HCT116 (cell line): Measurements from ENCODE around the gene ITPK1. TPM values are rescaled to one million over a fixed set of nuclear protein-coding genes. Genes with fewer than 3 reads are reported as not detected.

Experiments used
- ATAC-seq: fragments of 200-7000 bp; cut with Tn5 transposase; 2 replicates; pipeline ENCODE4 v1.9.1; 2020; ENCODE audit warnings: mild to moderate bottlenecking, moderate library complexity
- BruUV-seq: library from RNA; stranded (reverse); fragments of 400-500 nt; replicated peaks from 2 replicates; lab custom pipeline; 2021; lab: Mats Ljungman, UMichigan
- CTCF ChIA-PET: fragments of 300-600 bp; sonication (Branson Sonifier 250); formaldehyde crosslinking; loops from one replicate; lab custom pipeline; 2021; ENCODE audit warnings: antibody characterized with exemption; lab: Charles Lee
- POLR2A ChIA-PET: fragments of 300-600, 350-600 bp; sonication (Branson Sonifier 250); formaldehyde crosslinking; loops from one replicate; lab custom pipeline; 2021; ENCODE audit warnings: antibody characterized with exemption; lab: Charles Lee
- RAD21 ChIA-PET, 2 experiments: fragments of 300-600 bp; sonication (Branson Sonifier 250); formaldehyde crosslinking; loops; one replicate each; lab custom pipeline; 2023; ENCODE audit warnings: low total read pairs in 2 of 2; ENCODE audit not compliant: uncharacterized antibody in 2 of 2, unreplicated experiment in 2 of 2, low non-redundant PET in 1 of 2; lab: Charles Lee
- DNase-seq: peaks from one replicate; pipeline ENCODE4 v3.0.0-alpha.2; 2010; ENCODE audit warnings: low read depth, low spot score
- H2AFZ ChIP-seq: fragments of 200-600 bp; shearing (Covaris generic), sonication (generic); 2 replicates; pipeline ENCODE4 v1.6.1; 2017; ENCODE audit warnings: low read depth, mixed run types, mixed read lengths, antibody characterized with exemption, low read length; ENCODE audit not compliant: poor library complexity, severe bottlenecking
- H3K27ac ChIP-seq: 2 replicates; pipeline ENCODE4 v1.5.1; 2012; ENCODE audit warnings: low read depth, low read length
- H3K27me3 ChIP-seq: fragments of 200-600 bp; sonication (generic); 2 replicates; pipeline ENCODE4 v1.6.1; 2016; ENCODE audit warnings: mixed run types, low read length, mixed read lengths; ENCODE audit not compliant: insufficient read depth
- H3K36me3 ChIP-seq, 2 experiments: fragments of 200-500 bp in 1 of 2; fragments of 200-600 bp in 1 of 2; sonication (Bioruptor generic) in 1 of 2; sonication (generic) in 1 of 2; 2 replicates each; pipeline versions ENCODE4 v1.5.1 to v1.6.1; 2014 to 2016; ENCODE audit warnings: low read length in 2 of 2, inconsistent platforms in 1 of 2, mixed read lengths in 1 of 2, mixed run types in 1 of 2; ENCODE audit not compliant: insufficient read depth in 2 of 2, control insufficient read depth in 1 of 2
- H3K4me1 ChIP-seq, 2 experiments: fragments of 200-600 bp in 1 of 2; sonication (generic) in 1 of 2; 2 replicates each; pipeline versions ENCODE4 v1.5.1 to v1.6.1; 2012 to 2017; ENCODE audit warnings: low read length in 2 of 2, inconsistent platforms in 1 of 2, mild to moderate bottlenecking in 1 of 2, mixed read lengths in 1 of 2, mixed run types in 1 of 2, moderate library complexity in 1 of 2; ENCODE audit not compliant: insufficient read depth in 2 of 2, control insufficient read depth in 1 of 2
- H3K4me2 ChIP-seq: fragments of 200-600 bp; sonication (generic); 2 replicates; pipeline ENCODE4 v1.6.1; 2017; ENCODE audit warnings: mixed run types, low read length, mixed read lengths
- H3K4me3 ChIP-seq, 2 experiments: fragments of 200-600 bp in 1 of 2; sonication (generic) in 1 of 2; replicated peaks in 1 of 2; 2 replicates each; pipeline ENCODE4 v1.5.1; 2011 to 2016; ENCODE audit warnings: low read length in 2 of 2, control low read depth in 1 of 2, low read depth in 1 of 2, mild to moderate bottlenecking in 1 of 2, mixed read lengths in 1 of 2, mixed run types in 1 of 2
- H3K79me2 ChIP-seq: fragments of 200-600 bp; sonication (generic); 2 replicates; pipeline ENCODE4 v1.6.1; 2017; ENCODE audit warnings: mild to moderate bottlenecking, mixed run types, low read length, moderate library complexity, mixed read lengths; ENCODE audit not compliant: insufficient read depth
- H3K9ac ChIP-seq: fragments of 200-600 bp; sonication (generic); 2 replicates; pipeline ENCODE4 v1.6.1; 2016; ENCODE audit warnings: low read length, mixed read lengths
- H3K9me2 ChIP-seq: fragments of 200-600 bp; sonication (generic), shearing (Covaris generic); 2 replicates; pipeline ENCODE4 v1.6.1; 2017; ENCODE audit warnings: mixed run types, mild to moderate bottlenecking, moderate library complexity; ENCODE audit not compliant: insufficient read depth
- H3K9me3 ChIP-seq, 2 experiments: fragments of 200-500 bp in 1 of 2; fragments of 200-600 bp in 1 of 2; sonication (Bioruptor generic) in 1 of 2; sonication (generic) in 1 of 2; 2 replicates each; pipeline ENCODE4 v1.6.1; 2014 to 2017; ENCODE audit warnings: low read length in 2 of 2, mixed read lengths in 2 of 2, inconsistent platforms in 1 of 2, low read depth in 1 of 2, mild to moderate bottlenecking in 1 of 2, mixed run types in 1 of 2, moderate library complexity in 1 of 2; ENCODE audit not compliant: control insufficient read depth in 1 of 2, insufficient read depth in 1 of 2
- H4K20me1 ChIP-seq: fragments of 200-600 bp; sonication (generic), shearing (Covaris generic); 2 replicates; pipeline ENCODE4 v1.6.1; 2017; ENCODE audit warnings: mixed run types, mild to moderate bottlenecking, moderate library complexity; ENCODE audit not compliant: insufficient read depth
- CBX3 ChIP-seq: IDR thresholded peaks from 2 replicates; pipeline ENCODE4 v1.6.1; 2012; ENCODE audit warnings: low read depth
- CEBPB ChIP-seq: IDR thresholded peaks from 2 replicates; pipeline ENCODE4 v1.6.1; 2012; ENCODE audit warnings: low read depth
- FOSL1 ChIP-seq: IDR thresholded peaks from 2 replicates; pipeline ENCODE4 v1.6.1; 2012; ENCODE audit warnings: low read depth
- POLR2A ChIP-seq: IDR thresholded peaks from 2 replicates; pipeline ENCODE4 v1.7.0; 2011; ENCODE audit warnings: borderline replicate concordance; ENCODE audit not compliant: insufficient read depth, insufficient read length; ENCODE audit errors: extremely low read depth
- RAD21 ChIP-seq: IDR thresholded peaks from 2 replicates; pipeline ENCODE4 v1.6.1; 2012; ENCODE audit warnings: low read depth, mild to moderate bottlenecking
- SIN3A ChIP-seq: IDR thresholded peaks from 2 replicates; pipeline ENCODE4 v1.6.1; 2012; ENCODE audit warnings: low read depth
- TCF7L2 ChIP-seq: IDR thresholded peaks from 2 replicates; pipeline ENCODE4 v1.7.0; 2011; ENCODE audit warnings: borderline replicate concordance, inconsistent platforms; ENCODE audit not compliant: insufficient read depth, insufficient read length; ENCODE audit errors: extremely low read depth
- YY1 ChIP-seq: IDR thresholded peaks from 2 replicates; pipeline ENCODE4 v1.6.1; 2011; ENCODE audit warnings: low read length, low read depth, moderate library complexity, mild to moderate bottlenecking; ENCODE audit not compliant: insufficient replicate concordance; ENCODE audit errors: extremely low read depth
- intact Hi-C: fragments of 100-400 bp; cut with micrococcal nuclease; formaldehyde crosslinking; loops from 2 replicates; pipeline ENCODE4 v1.10.0; 2022
- total RNA-seq: library from RNA; stranded (reverse); gene quantifications from one replicate; pipeline ENCODE4 v1.2.1, GENCODE V29; 2021; ENCODE audit not compliant: unreplicated experiment
- TF ChIP-seq, protein P1 (sequence below): IDR thresholded peaks from 2 replicates; pipeline ENCODE4 v1.6.1; 2012; ENCODE audit warnings: low read depth

Gene ITPK1
- total RNA-seq, 1 experiment from 2014 or later, result 70.2 TPM

DNA sequence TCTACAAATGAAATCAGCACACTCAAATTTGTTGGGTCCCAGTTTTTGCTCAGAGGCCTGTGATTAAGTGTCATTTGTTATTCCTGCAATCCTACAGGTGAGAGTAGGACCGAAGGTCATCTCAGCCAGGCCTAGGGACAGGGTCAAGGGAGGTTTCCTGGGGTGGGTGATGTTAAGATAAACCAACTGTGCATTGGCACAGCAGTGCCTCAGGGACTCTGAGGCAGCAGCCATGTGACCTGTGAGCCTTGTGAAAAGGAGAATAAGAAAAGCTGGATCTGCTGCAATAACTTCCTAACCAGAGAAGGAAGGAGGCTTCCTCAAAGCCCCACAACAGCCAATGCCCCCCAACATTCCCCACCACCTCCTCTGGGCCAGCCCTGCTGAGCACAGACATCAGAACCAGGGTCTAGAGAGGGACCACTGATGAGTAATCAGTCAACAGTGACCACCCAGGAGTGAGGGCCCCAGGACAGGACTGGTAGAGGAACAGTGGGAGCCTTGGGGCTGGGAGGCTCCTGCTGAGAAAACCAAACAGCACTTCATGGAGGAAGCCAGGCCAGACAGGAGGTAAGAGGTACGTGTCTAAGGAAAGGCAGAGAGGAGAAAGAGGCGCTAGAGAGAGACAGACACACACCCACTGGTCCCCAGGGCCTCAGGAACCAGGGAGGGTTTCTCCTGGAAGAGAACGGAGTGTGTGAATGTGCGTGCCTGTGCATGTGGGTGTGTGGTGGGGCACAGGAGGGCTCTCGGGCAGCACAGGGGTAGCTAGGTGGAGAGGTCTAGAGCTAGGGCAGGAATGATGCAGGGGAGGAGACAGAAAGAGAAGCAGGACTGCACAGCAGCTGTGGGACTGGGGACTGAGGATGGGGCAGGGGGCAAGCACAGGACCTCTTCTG lies 82.4 kb downstream of the ITPK1 start:
- no peak for DNase-seq
- Histone ChIP-seq H3K27ac (no peak overlapping the region), H3K79me2 (peaks cover 11% of the 10 kb centered on the region; the same call in 1 of the 2 replicates), H3K4me1 (peaks cover 32 to 51% of the 10 kb centered on the region in 2 experiments), H3K4me2 (peak overlapping the region; percentile 42; the same call in 1 of the 2 replicates), H4K20me1 (no peaks in the 10 kb centered on the region), H3K4me3 (no peak overlapping the region), H3K9me3 (no peaks in the 10 kb centered on the region), H3K9me2 (no peaks in the 10 kb centered on the region), H3K27me3 (no peaks in the 10 kb centered on the region), H3K36me3 (no peaks in the 10 kb centered on the region), H2AFZ (no peak overlapping the region), H3K9ac (no peak overlapping the region)
- RAD21 ChIA-PET, result no interaction called here
- ATAC-seq, result no peak
- CTCF ChIA-PET, result interaction anchor here (1.5 kb wide), 1 partner anchor 10 kb away, joined by 5 read pairs; no protein-coding TSS in a partner anchor
- POLR2A ChIA-PET, result no interaction called here
- intact Hi-C loops, result no loop called here
- BruUV-seq, result no TSS peak
- TF ChIP-seq POLR2A (no peak), RAD21 (no peak), TCF7L2 (no peak)

DNA sequence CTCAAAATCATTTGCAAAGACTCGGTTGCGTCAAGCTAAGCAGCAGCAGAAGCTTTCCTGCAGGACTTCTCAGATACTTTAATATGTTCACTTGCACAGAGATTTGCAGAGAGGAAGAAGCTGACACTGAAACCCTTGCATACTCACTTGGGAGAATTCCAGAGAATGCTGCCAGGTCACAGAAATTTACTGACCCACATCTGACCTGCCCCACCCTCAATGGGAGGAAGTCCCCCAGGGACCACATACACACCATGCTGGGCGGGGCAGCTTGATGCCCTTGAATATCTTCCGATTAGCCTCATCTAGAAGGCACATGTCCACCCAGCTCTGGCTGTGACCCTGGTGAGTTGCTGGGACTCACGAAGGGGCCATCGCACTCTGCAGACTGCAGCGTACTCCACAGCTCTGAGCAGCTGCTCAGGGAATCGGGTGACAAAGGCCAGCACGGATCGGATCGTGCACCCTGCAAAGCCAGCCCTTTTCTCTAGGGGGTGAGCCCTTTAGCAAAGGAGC lies 83.2 kb downstream of the ITPK1 start:
- H3K4me1 ChIP-seq, result peaks cover 29 to 44% of the 10 kb centered on the region in 2 experiments
- no TSS peak for BruUV-seq
- no peak for TF ChIP-seq FOSL1
- TF ChIP-seq TCF7L2, result no peak
- TF ChIP-seq, protein P1, sequence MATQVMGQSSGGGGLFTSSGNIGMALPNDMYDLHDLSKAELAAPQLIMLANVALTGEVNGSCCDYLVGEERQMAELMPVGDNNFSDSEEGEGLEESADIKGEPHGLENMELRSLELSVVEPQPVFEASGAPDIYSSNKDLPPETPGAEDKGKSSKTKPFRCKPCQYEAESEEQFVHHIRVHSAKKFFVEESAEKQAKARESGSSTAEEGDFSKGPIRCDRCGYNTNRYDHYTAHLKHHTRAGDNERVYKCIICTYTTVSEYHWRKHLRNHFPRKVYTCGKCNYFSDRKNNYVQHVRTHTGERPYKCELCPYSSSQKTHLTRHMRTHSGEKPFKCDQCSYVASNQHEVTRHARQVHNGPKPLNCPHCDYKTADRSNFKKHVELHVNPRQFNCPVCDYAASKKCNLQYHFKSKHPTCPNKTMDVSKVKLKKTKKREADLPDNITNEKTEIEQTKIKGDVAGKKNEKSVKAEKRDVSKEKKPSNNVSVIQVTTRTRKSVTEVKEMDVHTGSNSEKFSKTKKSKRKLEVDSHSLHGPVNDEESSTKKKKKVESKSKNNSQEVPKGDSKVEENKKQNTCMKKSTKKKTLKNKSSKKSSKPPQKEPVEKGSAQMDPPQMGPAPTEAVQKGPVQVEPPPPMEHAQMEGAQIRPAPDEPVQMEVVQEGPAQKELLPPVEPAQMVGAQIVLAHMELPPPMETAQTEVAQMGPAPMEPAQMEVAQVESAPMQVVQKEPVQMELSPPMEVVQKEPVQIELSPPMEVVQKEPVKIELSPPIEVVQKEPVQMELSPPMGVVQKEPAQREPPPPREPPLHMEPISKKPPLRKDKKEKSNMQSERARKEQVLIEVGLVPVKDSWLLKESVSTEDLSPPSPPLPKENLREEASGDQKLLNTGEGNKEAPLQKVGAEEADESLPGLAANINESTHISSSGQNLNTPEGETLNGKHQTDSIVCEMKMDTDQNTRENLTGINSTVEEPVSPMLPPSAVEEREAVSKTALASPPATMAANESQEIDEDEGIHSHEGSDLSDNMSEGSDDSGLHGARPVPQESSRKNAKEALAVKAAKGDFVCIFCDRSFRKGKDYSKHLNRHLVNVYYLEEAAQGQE, result no peak
- no peak for TF ChIP-seq CEBPB
- TF ChIP-seq SIN3A, result no peak
- TF ChIP-seq YY1, result no peak
- no peak for TF ChIP-seq CBX3
- H3K9me3 ChIP-seq, result no peaks in the 10 kb centered on the region
- ChIA-PET CTCF (no interaction called here), POLR2A (no interaction called here), RAD21 (no interaction called here)
- H4K20me1 ChIP-seq, result no peaks in the 10 kb centered on the region
- DNase-seq (no peak), ATAC-seq (no peak)
- H3K79me2 ChIP-seq, result peaks cover 11% of the 10 kb centered on the region; the same call in 1 of the 2 replicates
- no peak overlapping the region for H3K4me3 ChIP-seq
- peak overlapping the region; percentile 42 for H3K4me2 ChIP-seq
- H3K9me2 ChIP-seq, result no peaks in the 10 kb centered on the region
- no peak overlapping the region for H2AFZ ChIP-seq
- intact Hi-C loops, result no loop called here
- H3K36me3 ChIP-seq, result no peaks in the 10 kb centered on the region
- no peak overlapping the region for H3K27ac ChIP-seq
- no peaks in the 10 kb centered on the region for H3K27me3 ChIP-seq
- no peak overlapping the region for H3K9ac ChIP-seq
